Esophagus squamous epithelium (tissue), 4 donors: ENCODE results near the gene OIT3.

ENCODE experiments used
- CTCF ChIP-seq, 6 experiments: fragments of 450-650 bp in 4 of 6; fragments of 200-600 bp in 2 of 6; sonication (generic) in 2 of 6; IDR thresholded peaks; one replicate each; pipeline ENCODE4 v1.5.1; 2016 to 2019; ENCODE audit warnings: antibody characterized with exemption in 6 of 6, mild to moderate bottlenecking in 4 of 6, moderate library complexity in 4 of 6
- POLR2A ChIP-seq, 4 donors: fragments of 450-650 bp; IDR thresholded peaks; one replicate each; pipeline ENCODE4 v1.6.1; 2017; ENCODE audit warnings: antibody characterized with exemption in 4 of 4, mild to moderate bottlenecking in 4 of 4, moderate library complexity in 3 of 4

DNA sequence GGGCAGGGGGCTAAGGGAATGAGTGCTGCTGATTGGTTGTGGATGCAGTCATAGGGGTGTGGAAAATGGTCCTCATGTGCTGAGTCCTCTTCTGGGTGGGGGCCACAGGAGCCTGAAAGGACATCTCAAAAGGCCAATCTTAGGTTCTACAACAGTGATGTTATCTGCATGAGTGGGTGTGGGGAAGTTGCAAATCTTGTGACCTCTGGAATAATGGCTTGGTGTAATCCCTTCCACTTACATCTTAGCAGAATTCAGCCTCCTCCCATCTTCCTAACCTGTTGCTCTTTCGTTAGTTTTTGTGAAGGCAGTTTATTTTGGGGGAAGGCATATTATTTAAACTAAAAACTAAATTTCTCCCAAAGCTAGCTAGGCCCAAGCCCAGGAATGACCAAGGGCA is 42.0 kb upstream of the OIT3 start:
- TF ChIP-seq POLR2A (IDR thresholded peaks at IDR 0.05): no peak
- no peak for TF ChIP-seq CTCF (IDR thresholded peaks at IDR 0.05)
